ENCODE measurements around the gene LYVE1.
A peak's percentile ranks its signal among the peaks of the same experiment; 100 is the strongest.
"Not testable (repeated sequence)": the region's sequence is repeated elsewhere in the genome, so short reads cannot be mapped to it uniquely, and the experiment has no call there.

Gene LYVE1

GRCh38 chr11:10568486-10568941 lies at the start of gene LYVE1:
Gene LYVE1 (minus strand): TSS chr11:10568665. CDS start chr11:10568532, 133 bp downstream.
- DNase-seq (ENCODE audit: low spot score) = no peak

GRCh38 chr11:10617551-10617950 lies 49.1 kb upstream of the LYVE1 start:
- no peak for DNase-seq (ENCODE audit: low spot score)

- DNase-seq (ENCODE audit: low spot score) = no peak
These were observed 43.8 kb upstream of the LYVE1 start for GRCh38 chr11:10611979-10612862.

- no peak for DNase-seq (ENCODE audit: low spot score)
These were observed 41.2 kb upstream of the LYVE1 start for GRCh38 chr11:10609636-10610035.

GRCh38 chr11:10608584-10608983 lies 40.1 kb upstream of the LYVE1 start:
- DNase-seq (ENCODE audit: low spot score) = no peak

- no peak for DNase-seq (ENCODE audit: low spot score)
These were observed 39.1 kb upstream of the LYVE1 start for GRCh38 chr11:10607462-10608132.

GRCh38 chr11:10606536-10607208 lies 38.2 kb upstream of the LYVE1 start:
- no peak for DNase-seq (ENCODE audit: low spot score)

- no peak for DNase-seq (ENCODE audit: low spot score)
These were observed 37.5 kb upstream of the LYVE1 start for GRCh38 chr11:10605941-10606381.

- DNase-seq (ENCODE audit: low spot score) = no peak
These were observed 36.3 kb upstream of the LYVE1 start for GRCh38 chr11:10604798-10605197.

- no peak for DNase-seq (ENCODE audit: low spot score)
These were observed 35.9 kb upstream of the LYVE1 start for GRCh38 chr11:10604340-10604748.

GRCh38 chr11:10603721-10604297 lies 35.3 kb upstream of the LYVE1 start:
- DNase-seq (ENCODE audit: low spot score) = no peak

GRCh38 chr11:10602945-10603344 lies 34.5 kb upstream of the LYVE1 start:
- no peak for DNase-seq (ENCODE audit: low spot score)

- DNase-seq (ENCODE audit: low spot score) = no peak
These were observed 33.9 kb upstream of the LYVE1 start for GRCh38 chr11:10602366-10602765.

GRCh38 chr11:10601837-10602236 lies 33.4 kb upstream of the LYVE1 start:
- DNase-seq (ENCODE audit: low spot score) = no peak

- DNase-seq (ENCODE audit: low spot score) = no peak
These were observed 32.2 kb upstream of the LYVE1 start for GRCh38 chr11:10600570-10601248.

GRCh38 chr11:10599388-10600175 lies 31.1 kb upstream of the LYVE1 start:
- no peak for DNase-seq (ENCODE audit: low spot score)

GRCh38 chr11:10598816-10599215 lies 30.4 kb upstream of the LYVE1 start:
- no peak for DNase-seq (ENCODE audit: low spot score)

GRCh38 chr11:10597877-10598351 lies 29.4 kb upstream of the LYVE1 start:
- no peak for DNase-seq (ENCODE audit: low spot score)

- DNase-seq (ENCODE audit: low spot score) = not testable (repeated sequence)
These were observed 27.4 kb upstream of the LYVE1 start for GRCh38 chr11:10595840-10596239.

GRCh38 chr11:10594407-10594806 lies 25.9 kb upstream of the LYVE1 start:
- DNase-seq (ENCODE audit: low spot score) = peak; percentile 41

- DNase-seq (ENCODE audit: low spot score) = peak; percentile 18
These were observed 23.9 kb upstream of the LYVE1 start for GRCh38 chr11:10592331-10592730.
